DOHH2 (cell line): ENCODE results near the gene PDCD7.

ENCODE experiments used
- CTCF ChIP-seq: fragments of 200-600 bp; sonication (generic); IDR thresholded peaks from one replicate; pipeline ENCODE4 v1.5.1; 2014; ENCODE audit warnings: antibody characterized with exemption, mild to moderate bottlenecking, low read depth, low read length; ENCODE audit not compliant: poor library complexity, severe bottlenecking
- EZH2phosphoT487 ChIP-seq: fragments of 200-600 bp; sonication (generic); IDR thresholded peaks from 2 replicates; pipeline ENCODE4 v1.6.1; 2017; ENCODE audit warnings: borderline replicate concordance, mild to moderate bottlenecking, antibody characterized with exemption, low read length, moderate library complexity, mixed read lengths

- TF ChIP-seq CTCF (no peak), EZH2phosphoT487 (no peak)
Observed at GRCh38 chr15:65077291-65077980, 56.2 kb downstream of the PDCD7 start.
